Esophagus squamous epithelium (tissue), 4 donors: ENCODE measurements around the gene CRTAC1.

Source experiments
- CTCF ChIP-seq, 6 experiments: fragments of 450-650 bp in 4 of 6; fragments of 200-600 bp in 2 of 6; sonication (generic) in 2 of 6; IDR thresholded peaks; one replicate each; pipeline ENCODE4 v1.5.1; 2016 to 2019; ENCODE audit warnings: antibody characterized with exemption in 6 of 6, mild to moderate bottlenecking in 4 of 6, moderate library complexity in 4 of 6
- POLR2A ChIP-seq, 4 donors: fragments of 450-650 bp; IDR thresholded peaks; one replicate each; pipeline ENCODE4 v1.6.1; 2017; ENCODE audit warnings: antibody characterized with exemption in 4 of 4, mild to moderate bottlenecking in 4 of 4, moderate library complexity in 3 of 4

GRCh38 chr10:98038288-98038687 is 7.9 kb upstream of the CRTAC1 start:
- TF ChIP-seq CTCF (IDR thresholded peaks at IDR 0.05) (no peak), POLR2A (IDR thresholded peaks at IDR 0.05) (no peak)
